ENCODE data around the gene EPS15. TPM values are rescaled to one million over a fixed set of nuclear protein-coding genes. Genes with fewer than 3 reads are reported as not detected.
"Not testable (repeated sequence)": the region's sequence is repeated elsewhere in the genome, so short reads cannot be mapped to it uniquely, and the experiment has no call there.

Gene EPS15
- total and polyA plus RNA-seq, 7 donors, result 16.4 to 131 (median 72.4) TPM

GRCh38 chr1:51442616-51443015, 76.5 kb downstream of the EPS15 start:
- intact Hi-C loops (cut with DNase I), result no loop called here
- Histone ChIP-seq H3K27me3 (no peaks in the 10 kb centered on the region), H3K36me3 (peaks cover 0 to 60% (median 15%) of the 10 kb centered on the region in 4 donors), H3K4me1 (peaks cover 0 to 15% (median 3%) of the 10 kb centered on the region in 4 donors), H3K9me3 (no peaks in the 10 kb centered on the region), H3K4me3 (no peak overlapping the region), H3K27ac (no peak overlapping the region)
- 56 to 87% methylated on average over 1 of the region's 1 CpG for WGBS, 2 donors
- TF ChIP-seq POLR2A (IDR thresholded peaks at IDR 0.05), result no peak
- TF ChIP-seq POLR2AphosphoS5 (IDR thresholded peaks at IDR 0.05), result no peak
- no peak for TF ChIP-seq CTCF (IDR thresholded peaks at IDR 0.05)
- no peak for TF ChIP-seq EP300 (IDR thresholded peaks at IDR 0.05)
- DNase-seq, result no peak

- H3K36me3 ChIP-seq, result peaks cover 0 to 56% (median 15%) of the 10 kb centered on the region in 4 donors
- no peak overlapping the region for H3K27ac ChIP-seq
- no peak for TF ChIP-seq POLR2AphosphoS5 (IDR thresholded peaks at IDR 0.05)
- TF ChIP-seq EP300 (IDR thresholded peaks at IDR 0.05), result no peak
Observed at GRCh38 chr1:51442198-51442597, 76.9 kb downstream of the EPS15 start.

GRCh38 chr1:51439895-51440294, 79.2 kb downstream of the EPS15 start:
- Histone ChIP-seq H3K36me3 (peaks cover 0 to 48% (median 16%) of the 10 kb centered on the region in 4 donors), H3K9me3 (no peaks in the 10 kb centered on the region), H3K27me3 (no peaks in the 10 kb centered on the region), H3K27ac (no peak overlapping the region), H3K4me3 (no peak overlapping the region), H3K4me1 (peaks cover 0 to 11% (median 2%) of the 10 kb centered on the region in 4 donors)
- no peak for DNase-seq
- intact Hi-C loops (cut with DNase I), result no loop called here
- 72 to 73% methylated on average over 4 of the region's 4 CpGs for WGBS, 2 donors
- TF ChIP-seq CTCF (IDR thresholded peaks at IDR 0.05) (no peak), POLR2AphosphoS5 (IDR thresholded peaks at IDR 0.05) (no peak), EP300 (IDR thresholded peaks at IDR 0.05) (no peak), POLR2A (IDR thresholded peaks at IDR 0.05) (no peak)

More at GRCh38 chr1:51442198-51442597, 76.9 kb downstream of the EPS15 start:
- DNase-seq, result no peak
- no peaks in the 10 kb centered on the region for H3K9me3 ChIP-seq
- H3K4me1 ChIP-seq, result peaks cover 0 to 15% (median 3%) of the 10 kb centered on the region in 4 donors
- intact Hi-C loops (cut with DNase I), result no loop called here
- H3K27me3 ChIP-seq, result no peaks in the 10 kb centered on the region
- no peak overlapping the region for H3K4me3 ChIP-seq

- H3K4me3 ChIP-seq, result no peak overlapping the region
- H3K27ac ChIP-seq, result no peak overlapping the region
- H3K36me3 ChIP-seq, result peaks cover 0 to 47% (median 13%) of the 10 kb centered on the region in 4 donors
- H3K4me1 ChIP-seq, result peaks cover 0 to 3% (median under 1%) of the 10 kb centered on the region in 4 donors
- no peaks in the 10 kb centered on the region for H3K9me3 ChIP-seq
- TF ChIP-seq POLR2A (IDR thresholded peaks at IDR 0.05) (no peak), CTCF (IDR thresholded peaks at IDR 0.05) (no peak), POLR2AphosphoS5 (IDR thresholded peaks at IDR 0.05) (no peak), EP300 (IDR thresholded peaks at IDR 0.05) (no peak)
- intact Hi-C loops (cut with DNase I), result no loop called here
- DNase-seq, result no peak
- no peaks in the 10 kb centered on the region for H3K27me3 ChIP-seq
Observed at GRCh38 chr1:51439053-51439452, 80.0 kb downstream of the EPS15 start.

- H3K27ac ChIP-seq; H3K9me3 ChIP-seq; H3K27me3 ChIP-seq; H3K4me3 ChIP-seq; intact Hi-C loops (cut with DNase I); DNase-seq; H3K4me1 ChIP-seq: not testable (repeated sequence)
- 97% methylated on average over 6 of the region's 6 CpGs for WGBS, 2 donors
- peaks cover 0 to 56% (median 11%) of the 10 kb centered on the region in 4 donors for H3K36me3 ChIP-seq
Observed at GRCh38 chr1:51437391-51437790, 81.7 kb downstream of the EPS15 start.

GRCh38 chr1:51435878-51436277, 83.2 kb downstream of the EPS15 start:
- H3K4me3 ChIP-seq, result no peak overlapping the region
- DNase-seq, result no peak
- intact Hi-C loops (cut with DNase I), result no loop called here
- H3K27ac ChIP-seq, result no peak overlapping the region
- peaks cover 0 to 56% (median 11%) of the 10 kb centered on the region in 4 donors for H3K36me3 ChIP-seq
- no peak for TF ChIP-seq POLR2A (IDR thresholded peaks at IDR 0.05)
- no peak for TF ChIP-seq EP300 (IDR thresholded peaks at IDR 0.05)
- TF ChIP-seq CTCF (IDR thresholded peaks at IDR 0.05), result no peak
- TF ChIP-seq POLR2AphosphoS5 (IDR thresholded peaks at IDR 0.05), result no peak
- H3K4me1 ChIP-seq, result peaks cover 0 to 5% (median 0%) of the 10 kb centered on the region in 4 donors
- WGBS, 2 donors, result 25 to 67% methylated on average over 5 of the region's 5 CpGs
- no peaks in the 10 kb centered on the region for H3K27me3 ChIP-seq
- no peaks in the 10 kb centered on the region for H3K9me3 ChIP-seq
